Right lobe of liver (tissue), 4 donors: ENCODE measurements around the gene NPY2R.

Experiments used
- CTCF ChIP-seq, 4 donors: fragments of 200-600 bp in 3 of 4; fragments of 450-650 bp in 1 of 4; IDR thresholded peaks; one replicate each; pipeline versions ENCODE4 v1.5.1 to v1.8.0; 2016 to 2022; ENCODE audit warnings: antibody characterized with exemption in 4 of 4, mild to moderate bottlenecking in 2 of 4
- POLR2A ChIP-seq: fragments of 450-650 bp; IDR thresholded peaks from one replicate; pipeline ENCODE4 v1.6.1; 2017; ENCODE audit warnings: antibody characterized with exemption, mild to moderate bottlenecking
- donor health status: DM: no; HTN: no; CAD: no.
- donor health status: DM: no; HTN: no; CAD: no.
- donor health status: DM: no; HTN: yes; CAD: no.

DNA sequence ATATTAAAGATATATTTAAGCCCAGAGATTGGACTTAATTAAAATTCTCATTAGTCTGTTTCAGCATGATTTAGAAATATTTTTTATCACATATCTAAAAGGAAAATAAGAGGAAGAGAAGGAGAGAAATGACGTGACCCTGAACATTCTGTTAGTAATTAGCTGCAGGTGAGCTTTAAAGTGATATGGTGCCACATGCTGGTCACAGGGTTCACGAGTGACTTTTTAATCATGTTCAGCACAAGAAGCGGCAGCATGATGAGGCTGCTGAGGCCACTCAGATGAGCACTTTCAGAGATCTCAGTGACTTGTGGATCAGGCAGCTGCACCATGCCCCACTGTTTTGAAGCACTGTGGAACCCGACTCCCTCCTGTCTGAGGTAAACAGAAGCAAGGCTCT lies 37.9 kb upstream of the NPY2R start:
- peak in 1 of 4 donors; percentile 21 for TF ChIP-seq CTCF (IDR thresholded peaks at IDR 0.05)
- TF ChIP-seq POLR2A: no peak
